ENCODE data around the gene ZBTB2. TPM values are rescaled to one million over a fixed set of nuclear protein-coding genes. Genes with fewer than 3 reads are reported as not detected.

Gene ZBTB2
- 13.8 and 15.5 TPM in 2 replicates for total RNA-seq (2014; rRNA removed; shearing (Covaris generic))

DNA sequence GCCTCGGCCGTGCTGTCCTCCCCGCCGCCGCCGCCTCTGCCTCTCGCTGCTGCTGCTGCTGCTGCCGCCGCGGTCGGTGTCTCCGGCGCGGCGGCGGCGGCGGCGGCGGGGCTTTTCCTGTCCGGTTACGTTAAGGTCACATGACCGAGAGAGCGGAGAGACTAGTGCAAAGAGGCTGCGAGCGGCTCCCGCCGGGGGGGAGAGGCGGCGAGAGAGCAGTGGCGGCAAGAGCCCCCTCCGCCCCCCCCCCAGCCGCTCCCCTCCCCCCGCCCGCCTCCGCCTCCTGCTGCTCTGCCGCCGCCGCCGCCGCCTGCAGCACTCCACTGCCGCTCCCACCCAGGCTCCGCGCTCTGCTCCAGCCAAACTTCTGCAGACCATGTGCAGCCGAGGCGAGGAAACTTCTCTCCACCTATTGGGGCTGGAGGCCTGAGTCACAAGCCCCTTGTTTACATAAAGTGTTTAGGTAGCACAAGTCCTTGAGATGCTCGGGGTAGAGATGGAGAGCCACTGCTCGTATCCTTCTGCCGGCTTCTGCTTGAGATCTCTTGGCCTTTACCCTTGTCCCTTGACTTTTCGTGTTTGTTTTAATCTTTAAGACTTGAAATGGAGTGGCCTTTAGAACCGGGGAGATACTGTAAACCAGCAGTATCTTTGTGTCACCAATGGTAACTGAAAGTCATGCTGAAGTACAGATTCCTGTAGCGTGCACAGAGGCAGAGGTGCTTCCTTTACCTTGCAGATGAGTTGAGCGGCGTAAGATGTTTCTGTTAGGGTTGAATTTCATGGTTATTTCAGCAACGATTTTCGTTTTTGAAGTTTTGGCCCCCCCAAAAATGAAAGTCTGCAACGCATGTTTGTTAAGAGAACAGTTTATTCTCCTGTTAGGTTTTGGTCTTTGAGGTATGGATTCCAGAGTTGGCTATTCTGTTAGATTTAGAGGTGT, at the start of gene ZBTB2:
Gene ZBTB2, minus strand, starts transcription at position 89 of the 943 bp plus-strand sequence. CDS start 17,922 bp downstream, outside the sequence.
- Histone ChIP-seq H3K27me3 (ENCODE audit: control insufficient read depth, insufficient read depth, low read length) (no peaks in the 10 kb centered on the region), H3K36me3 (replicated peaks; ENCODE audit: control insufficient read depth, insufficient read depth, low read length) (no peaks in the 10 kb centered on the region; the same call in 1 of the 2 replicates), H3K4me3 (ENCODE audit: insufficient read depth, low read depth, low read length) (peak within 1 kb of the TSS; percentile 93)
- peak; percentile 90 for DNase-seq

DNA sequence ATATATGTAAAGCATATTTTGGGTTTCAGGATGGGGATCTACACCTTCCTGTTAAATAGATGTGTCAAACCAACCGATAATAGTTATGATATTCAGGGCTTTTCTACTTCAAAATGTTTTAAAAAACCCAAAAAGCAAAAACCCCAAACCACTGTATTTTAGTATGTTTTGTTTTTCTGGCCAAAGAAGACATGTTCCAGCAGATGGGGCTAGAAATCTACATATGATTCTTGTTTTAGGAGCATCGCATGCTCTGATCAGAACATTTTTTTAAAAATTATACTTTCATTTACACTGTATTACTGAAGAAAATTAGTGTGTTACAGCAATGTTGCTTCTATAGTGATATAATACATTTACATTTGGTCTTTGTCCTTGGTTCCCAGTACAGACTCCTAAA, 49.6 kb upstream of the ZBTB2 start:
- Histone ChIP-seq H3K36me3 (replicated peaks; ENCODE audit: control insufficient read depth, insufficient read depth, low read length) (peaks cover 3% of the 10 kb centered on the region), H3K4me3 (ENCODE audit: insufficient read depth, low read depth, low read length) (no peak overlapping the region), H3K27me3 (ENCODE audit: control insufficient read depth, insufficient read depth, low read length) (no peaks in the 10 kb centered on the region)
- no peak for DNase-seq

GRCh38 chr6:151440498-151440897, 49.1 kb upstream of the ZBTB2 start:
- H3K27me3 ChIP-seq (ENCODE audit: control insufficient read depth, insufficient read depth, low read length) = no peaks in the 10 kb centered on the region
- H3K4me3 ChIP-seq (ENCODE audit: insufficient read depth, low read depth, low read length) = no peak overlapping the region
- DNase-seq = no peak
- peaks cover 3% of the 10 kb centered on the region for H3K36me3 ChIP-seq (replicated peaks; ENCODE audit: control insufficient read depth, insufficient read depth, low read length)

GRCh38 chr6:151437401-151437800, 46.0 kb upstream of the ZBTB2 start:
- Histone ChIP-seq H3K27me3 (ENCODE audit: control insufficient read depth, insufficient read depth, low read length) (no peaks in the 10 kb centered on the region), H3K36me3 (replicated peaks; ENCODE audit: control insufficient read depth, insufficient read depth, low read length) (no peaks in the 10 kb centered on the region; the same call in 1 of the 2 replicates), H3K4me3 (ENCODE audit: insufficient read depth, low read depth, low read length) (no peak overlapping the region)
- no peak for DNase-seq

- no peaks in the 10 kb centered on the region for H3K27me3 ChIP-seq (ENCODE audit: control insufficient read depth, insufficient read depth, low read length)
- no peak overlapping the region for H3K4me3 ChIP-seq (ENCODE audit: insufficient read depth, low read depth, low read length)
- H3K36me3 ChIP-seq (replicated peaks; ENCODE audit: control insufficient read depth, insufficient read depth, low read length) = no peaks in the 10 kb centered on the region; the same call in 1 of the 2 replicates
- no peak for DNase-seq
Observed at GRCh38 chr6:151436802-151437201, 45.4 kb upstream of the ZBTB2 start.

DNA sequence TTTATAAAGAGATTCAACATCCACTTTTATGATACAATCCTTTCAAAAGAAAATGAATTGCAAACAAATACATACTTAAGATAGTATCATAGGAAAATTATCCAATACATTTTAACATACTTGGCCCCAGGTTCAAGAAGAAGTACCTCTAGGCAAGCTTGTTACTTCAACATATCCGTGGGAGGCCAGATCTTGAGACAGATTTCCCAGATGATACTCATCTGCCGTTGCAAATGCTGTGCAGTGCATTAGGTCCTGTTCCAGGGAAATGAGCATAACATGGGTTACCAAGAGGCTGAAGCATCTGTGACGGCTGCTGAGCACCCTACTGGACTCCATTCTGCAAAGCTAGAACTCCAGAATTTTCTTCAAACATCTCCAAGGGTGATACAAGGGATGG, 44.9 kb upstream of the ZBTB2 start:
- DNase-seq = no peak
- no peak overlapping the region for H3K4me3 ChIP-seq (ENCODE audit: insufficient read depth, low read depth, low read length)
- H3K36me3 ChIP-seq (replicated peaks; ENCODE audit: control insufficient read depth, insufficient read depth, low read length) = no peaks in the 10 kb centered on the region; the same call in 1 of the 2 replicates
- no peaks in the 10 kb centered on the region for H3K27me3 ChIP-seq (ENCODE audit: control insufficient read depth, insufficient read depth, low read length)

DNA sequence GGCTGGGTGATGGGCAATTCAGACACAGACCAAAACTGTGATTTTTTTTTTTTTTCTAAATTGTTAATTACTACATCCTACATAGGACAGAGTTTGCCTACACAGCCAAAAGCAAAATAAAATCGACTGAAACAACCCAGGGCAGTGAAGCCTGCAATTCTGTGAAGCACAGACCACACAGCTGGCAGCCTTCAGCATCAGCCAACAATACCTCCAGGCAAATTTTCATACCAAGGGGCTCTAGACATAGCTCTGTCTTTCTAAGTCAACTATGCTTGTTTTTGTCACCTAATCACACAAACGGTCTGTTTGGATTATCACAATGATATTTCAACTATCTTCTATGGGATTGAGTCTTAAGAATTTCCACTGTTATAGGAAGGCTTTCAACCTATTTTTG, 43.0 kb upstream of the ZBTB2 start:
- no peak for DNase-seq
- H3K27me3 ChIP-seq (ENCODE audit: control insufficient read depth, insufficient read depth, low read length) = no peaks in the 10 kb centered on the region
- peaks cover 8% of the 10 kb centered on the region for H3K36me3 ChIP-seq (replicated peaks; ENCODE audit: control insufficient read depth, insufficient read depth, low read length)
- H3K4me3 ChIP-seq (ENCODE audit: insufficient read depth, low read depth, low read length) = no peak overlapping the region

- no peak overlapping the region for H3K4me3 ChIP-seq (ENCODE audit: insufficient read depth, low read depth, low read length)
Observed at GRCh38 chr6:151432651-151433050, 41.3 kb upstream of the ZBTB2 start.

DNA sequence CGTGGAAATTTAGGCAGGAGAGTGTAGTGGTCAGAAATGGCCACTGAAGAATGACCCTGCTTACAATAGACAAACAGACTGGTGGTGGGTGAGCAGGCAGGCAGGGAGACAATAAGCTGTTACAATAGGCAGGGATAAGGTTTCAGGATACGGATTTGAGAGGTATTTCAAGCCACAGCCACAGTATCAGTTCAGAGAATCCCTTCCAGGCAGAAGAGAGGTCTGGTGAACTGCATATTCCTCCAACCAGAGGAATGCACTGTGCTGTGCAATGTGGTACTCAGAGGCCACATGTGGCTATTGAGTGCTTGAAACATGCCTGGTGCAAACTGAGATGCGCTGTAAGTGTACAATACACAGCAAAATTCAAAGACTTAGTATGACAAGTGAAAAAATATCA, 40.0 kb upstream of the ZBTB2 start:
- no peak overlapping the region for H3K4me3 ChIP-seq (ENCODE audit: insufficient read depth, low read depth, low read length)
- DNase-seq = no peak
- no peaks in the 10 kb centered on the region for H3K27me3 ChIP-seq (ENCODE audit: control insufficient read depth, insufficient read depth, low read length)
- H3K36me3 ChIP-seq (replicated peaks; ENCODE audit: control insufficient read depth, insufficient read depth, low read length) = peaks cover 9% of the 10 kb centered on the region

More at GRCh38 chr6:151432651-151433050, 41.3 kb upstream of the ZBTB2 start:
- Histone ChIP-seq H3K36me3 (replicated peaks; ENCODE audit: control insufficient read depth, insufficient read depth, low read length) (peaks cover 9% of the 10 kb centered on the region), H3K27me3 (ENCODE audit: control insufficient read depth, insufficient read depth, low read length) (no peaks in the 10 kb centered on the region)
- no peak for DNase-seq

DNA sequence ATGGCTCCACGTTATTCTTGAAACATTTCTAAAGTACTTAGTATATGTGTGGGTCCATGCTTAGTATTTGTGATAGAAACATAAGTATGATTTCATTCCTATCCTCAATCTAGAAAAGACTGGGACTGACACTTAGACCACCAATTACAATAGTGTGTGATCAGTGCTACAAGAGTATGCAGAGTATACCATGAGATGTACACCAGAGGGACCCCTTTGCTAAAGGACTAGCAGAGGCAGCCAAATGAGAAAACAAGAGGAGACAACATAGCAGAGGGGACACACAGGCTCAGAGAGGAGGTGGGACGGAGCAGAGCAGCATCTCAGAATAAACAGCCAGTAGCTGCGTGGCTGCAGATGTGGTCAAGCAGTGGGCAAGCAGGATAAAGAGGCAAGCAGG, 39.5 kb upstream of the ZBTB2 start:
- no peaks in the 10 kb centered on the region for H3K27me3 ChIP-seq (ENCODE audit: control insufficient read depth, insufficient read depth, low read length)
- H3K36me3 ChIP-seq (replicated peaks; ENCODE audit: control insufficient read depth, insufficient read depth, low read length) = peaks cover 9% of the 10 kb centered on the region
- no peak for DNase-seq
- H3K4me3 ChIP-seq (ENCODE audit: insufficient read depth, low read depth, low read length) = no peak overlapping the region

- DNase-seq = no peak
Observed at GRCh38 chr6:151428093-151428735, 36.9 kb upstream of the ZBTB2 start.

GRCh38 chr6:151425561-151425960, 34.2 kb upstream of the ZBTB2 start:
- peaks cover 13% of the 10 kb centered on the region for H3K36me3 ChIP-seq (replicated peaks; ENCODE audit: control insufficient read depth, insufficient read depth, low read length)

More at GRCh38 chr6:151428093-151428735, 36.9 kb upstream of the ZBTB2 start:
- Histone ChIP-seq H3K4me3 (ENCODE audit: insufficient read depth, low read depth, low read length) (no peak overlapping the region), H3K27me3 (ENCODE audit: control insufficient read depth, insufficient read depth, low read length) (no peaks in the 10 kb centered on the region), H3K36me3 (replicated peaks; ENCODE audit: control insufficient read depth, insufficient read depth, low read length) (peaks cover 14% of the 10 kb centered on the region)

DNA sequence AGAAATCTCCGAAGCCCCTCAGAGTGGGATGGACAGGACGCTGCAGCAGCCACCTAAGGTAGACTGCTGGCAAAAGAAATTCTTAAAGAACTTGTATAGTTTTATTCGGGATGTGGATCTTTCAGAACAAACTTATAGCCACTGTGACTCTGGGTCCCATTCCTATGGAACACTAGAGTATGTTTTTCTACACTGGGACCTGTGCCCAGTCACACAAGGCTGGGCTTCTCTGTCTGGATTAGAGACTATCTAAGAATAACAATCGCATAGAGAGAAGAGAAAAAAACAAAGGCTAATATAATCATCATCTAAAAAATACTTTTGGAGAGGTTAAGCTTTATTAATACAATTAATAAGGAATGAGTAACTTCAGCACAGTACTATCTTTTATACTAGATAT, 31.6 kb upstream of the ZBTB2 start:
- no peaks in the 10 kb centered on the region for H3K27me3 ChIP-seq (ENCODE audit: control insufficient read depth, insufficient read depth, low read length)
- no peak overlapping the region for H3K4me3 ChIP-seq (ENCODE audit: insufficient read depth, low read depth, low read length)
- H3K36me3 ChIP-seq (replicated peaks; ENCODE audit: control insufficient read depth, insufficient read depth, low read length) = peaks cover 9% of the 10 kb centered on the region
- no peak for DNase-seq

More at GRCh38 chr6:151425561-151425960, 34.2 kb upstream of the ZBTB2 start:
- no peak overlapping the region for H3K4me3 ChIP-seq (ENCODE audit: insufficient read depth, low read depth, low read length)
- H3K27me3 ChIP-seq (ENCODE audit: control insufficient read depth, insufficient read depth, low read length) = no peaks in the 10 kb centered on the region
- DNase-seq = no peak

DNA sequence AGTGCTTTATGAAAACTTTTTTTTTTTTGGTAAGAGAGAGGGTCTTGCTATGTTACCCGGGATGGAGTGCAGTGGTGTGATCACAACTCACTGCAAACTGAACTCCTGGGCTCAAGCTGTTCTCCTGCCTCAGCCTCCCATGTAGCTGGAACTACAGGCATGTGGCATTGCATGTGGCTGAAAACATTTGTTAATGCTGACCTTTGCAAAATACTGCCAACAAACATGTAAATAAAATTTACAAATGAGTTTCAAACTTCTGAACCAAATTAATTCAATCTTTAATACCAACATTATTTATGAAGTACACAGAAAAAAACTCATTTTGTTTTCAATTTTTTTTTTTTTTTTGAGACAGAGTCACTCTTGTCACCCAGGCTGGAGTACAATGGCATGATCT, 26.1 kb upstream of the ZBTB2 start:
- H3K4me3 ChIP-seq (ENCODE audit: insufficient read depth, low read depth, low read length) = no peak overlapping the region
- no peaks in the 10 kb centered on the region for H3K27me3 ChIP-seq (ENCODE audit: control insufficient read depth, insufficient read depth, low read length)
- DNase-seq = no peak
- peaks cover 13% of the 10 kb centered on the region for H3K36me3 ChIP-seq (replicated peaks; ENCODE audit: control insufficient read depth, insufficient read depth, low read length)

All from H7 (cell line).